GM19328 (cell line): Measurements from ENCODE around the gene EHD1.

Source experiments
- ATAC-seq: cut with Tn5 transposase; IDR thresholded peaks from one replicate; pipeline ENCODE4 v1.9.1; 2021; ENCODE audit warnings: mild to moderate bottlenecking, moderate library complexity; ENCODE audit not compliant: unreplicated experiment

EHD1 gene

GRCh38 chr11:64845129-64845775 is 33.2 kb downstream of the EHD1 start:
- no peak for ATAC-seq

DNA sequence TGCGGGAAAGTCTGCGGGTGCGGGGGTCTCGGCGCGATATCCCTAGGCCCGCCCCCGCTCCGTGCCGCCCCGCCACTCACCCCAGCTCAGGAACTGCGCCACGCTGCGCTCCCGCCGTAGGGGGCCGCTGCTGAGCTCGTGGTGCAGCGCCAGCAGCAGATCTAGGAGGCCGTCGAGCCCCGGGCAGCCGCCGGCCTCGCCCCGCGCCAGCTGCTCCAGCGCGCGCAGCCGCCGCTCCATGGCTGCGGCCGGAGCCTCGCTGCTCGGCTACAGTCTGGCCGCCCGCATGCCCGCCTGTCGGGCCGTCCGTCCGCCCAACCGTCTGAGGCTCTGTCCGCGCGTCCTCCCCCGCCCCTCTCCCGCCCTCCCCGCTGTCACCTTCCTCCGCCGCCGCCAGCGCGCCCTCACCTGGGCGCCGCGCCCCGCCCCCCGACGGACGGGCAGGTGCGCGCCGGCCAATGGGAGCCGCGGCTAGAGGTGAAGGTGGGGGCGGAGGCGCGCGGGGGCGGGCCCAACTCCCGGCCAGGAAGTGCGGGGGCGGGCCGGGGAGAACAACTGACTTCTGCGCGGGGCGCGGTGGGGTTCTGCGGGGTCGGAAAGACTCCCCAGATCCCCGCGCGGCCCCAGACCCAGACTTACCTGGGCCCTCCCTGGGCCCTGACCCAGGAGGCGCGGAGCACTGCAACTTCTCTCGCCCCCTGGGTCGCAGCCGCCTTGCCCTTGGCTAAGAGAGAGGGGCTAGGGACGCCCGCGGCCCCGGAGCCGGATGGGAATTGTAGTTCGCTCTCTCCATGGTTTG is 33.9 kb downstream of the EHD1 start, which contains the start of gene CDC42BPG:
Gene CDC42BPG (minus strand): TSS at position 324 of the 799 bp plus-strand sequence. CDS start 84 bp downstream, at position 240.
- no peak for ATAC-seq

DNA sequence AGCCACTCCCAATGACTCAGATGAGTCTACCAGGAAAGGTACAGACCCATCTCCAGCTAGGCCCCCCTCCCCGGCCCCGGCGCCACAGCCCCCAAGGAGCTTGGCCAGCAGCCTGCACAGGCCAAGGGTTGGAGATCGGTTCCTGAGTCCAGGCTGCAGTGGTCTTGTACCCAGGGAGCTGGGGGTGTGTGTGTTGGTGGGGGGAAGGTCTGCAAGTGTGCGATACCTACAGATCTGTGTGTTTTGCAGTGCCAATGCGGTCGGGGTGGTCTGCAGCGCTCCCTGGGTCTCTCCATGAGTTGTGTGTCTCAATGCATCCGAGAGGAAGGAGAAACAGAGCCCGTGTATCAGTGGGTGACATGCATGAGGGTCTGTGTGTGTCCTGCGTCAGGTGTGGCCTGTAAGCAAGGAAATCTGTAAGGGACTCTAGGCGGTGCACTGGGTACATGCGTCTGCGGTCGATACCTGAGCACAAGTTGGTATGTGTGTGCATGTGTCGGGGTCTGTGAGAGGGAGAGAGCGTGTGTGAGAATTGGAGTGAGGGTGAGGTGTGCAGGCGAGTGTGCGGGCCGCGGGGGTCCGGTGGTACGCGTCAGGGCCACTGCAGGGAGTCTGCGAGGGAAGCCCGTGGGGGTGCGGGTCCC is 34.6 kb downstream of the EHD1 start:
- ATAC-seq, result no peak

GRCh38 chr11:64842851-64843685 is 35.4 kb downstream of the EHD1 start:
- no peak for ATAC-seq

GRCh38 chr11:64842366-64842759 is 36.1 kb downstream of the EHD1 start:
- ATAC-seq, result no peak

DNA sequence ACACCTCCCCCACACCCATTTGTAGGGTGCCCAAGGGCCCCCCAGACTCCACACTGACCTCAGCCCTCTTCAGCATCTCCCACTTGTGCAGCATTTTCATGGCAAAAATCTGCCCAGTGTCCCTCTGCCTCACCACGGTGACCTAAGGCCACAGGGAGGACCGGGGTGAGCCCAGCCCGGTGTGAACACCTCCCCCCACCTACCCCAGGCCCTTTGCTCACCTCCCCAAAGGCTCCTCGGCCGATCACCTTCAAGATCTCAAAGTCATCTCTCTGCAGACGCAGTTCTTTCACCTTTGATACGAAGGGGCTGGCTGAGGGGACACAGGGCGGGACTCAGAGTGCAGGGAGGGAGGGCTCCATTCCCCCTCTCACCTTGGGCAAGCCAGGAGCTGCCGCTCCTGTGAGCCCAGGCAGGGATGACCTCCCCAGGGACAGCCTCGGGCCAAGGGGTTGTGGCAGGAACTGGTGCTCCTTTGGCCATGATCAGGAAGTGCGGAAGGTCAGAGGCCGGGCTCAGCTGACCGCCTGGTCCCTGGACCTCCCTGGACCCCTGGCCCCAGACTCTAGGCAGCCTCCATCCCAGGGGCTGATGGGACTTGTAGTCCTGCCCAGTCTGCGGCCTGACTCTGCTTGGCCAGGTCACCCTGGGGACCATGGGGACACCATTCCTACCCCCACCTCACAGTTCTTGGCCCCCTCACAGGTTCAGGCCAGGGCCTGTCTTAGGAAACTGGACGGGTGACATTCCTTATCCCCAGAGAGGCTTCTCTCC is 36.6 kb downstream of the EHD1 start:
- ATAC-seq, result no peak

- no peak for ATAC-seq
These were observed 38.3 kb downstream of the EHD1 start for GRCh38 chr11:64839887-64840782.

- ATAC-seq, result no peak
These were observed 39.1 kb downstream of the EHD1 start for GRCh38 chr11:64839335-64839734.

DNA sequence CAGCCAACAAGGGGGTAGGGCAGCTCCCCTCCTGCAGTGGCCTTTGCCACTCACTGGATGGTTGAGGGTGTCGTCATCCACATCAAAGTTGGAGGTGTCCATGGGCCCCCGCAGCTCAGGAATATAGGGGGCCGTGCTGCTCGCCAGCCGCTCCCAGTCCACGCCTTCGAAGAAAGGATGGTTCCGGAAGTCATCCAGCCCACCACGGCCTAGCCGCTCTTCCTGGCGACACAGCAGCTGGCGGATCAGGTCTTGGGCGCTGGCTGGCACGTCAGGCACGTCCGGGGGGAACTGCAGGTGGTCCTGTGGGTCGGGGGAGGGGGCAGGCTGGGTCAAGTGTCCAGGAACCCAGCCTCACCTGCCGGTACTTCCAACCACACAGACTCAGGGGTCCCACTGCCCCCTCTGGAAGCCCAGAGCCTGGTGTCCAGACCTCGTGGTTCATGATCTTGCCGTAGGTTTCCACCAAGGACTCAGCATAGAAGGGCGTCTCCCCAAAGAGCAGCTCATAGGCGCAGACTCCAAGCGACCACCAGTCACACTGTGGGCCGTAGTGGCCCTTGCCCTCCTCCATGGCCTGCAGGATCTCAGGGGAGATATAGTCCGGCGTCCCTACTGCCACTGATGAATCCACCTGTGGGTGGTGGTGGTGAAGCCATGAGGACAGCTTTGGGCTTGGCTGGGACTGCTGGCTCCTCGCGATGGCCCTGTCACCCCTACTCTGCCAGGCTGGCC is 39.7 kb downstream of the EHD1 start:
- no peak for ATAC-seq

- ATAC-seq, result no peak
These were observed 40.5 kb downstream of the EHD1 start for GRCh38 chr11:64837887-64838351.

DNA sequence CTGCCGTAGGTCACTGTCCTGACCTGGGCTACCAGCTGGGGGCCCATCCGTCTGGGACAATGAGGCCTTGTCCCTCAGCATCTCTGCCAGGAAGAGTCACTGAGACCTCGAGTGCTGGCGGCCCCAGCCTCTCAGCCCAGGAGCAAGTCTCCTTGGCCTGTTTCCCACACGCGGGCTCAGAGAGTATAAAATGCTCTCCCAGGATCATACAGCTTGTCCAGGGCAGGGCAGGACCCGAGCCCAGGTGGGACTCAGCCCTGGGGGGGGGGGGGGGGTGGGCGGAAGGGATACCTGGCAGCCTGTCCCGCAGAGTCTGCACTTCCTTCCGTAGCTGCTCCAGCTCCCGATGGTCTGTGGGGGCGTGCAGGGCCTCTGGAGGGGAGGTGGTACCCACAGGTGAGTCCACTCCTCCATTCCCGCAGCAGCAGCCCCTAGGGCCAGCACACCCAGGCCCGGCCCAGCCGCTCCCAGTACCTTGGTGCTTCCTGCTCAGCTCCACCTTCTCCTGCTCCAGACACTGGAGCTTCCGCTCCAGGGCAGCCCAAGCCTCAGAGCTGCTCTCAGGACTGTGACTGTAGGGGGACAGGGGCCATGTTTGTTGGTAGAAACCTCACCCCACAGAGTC is 41.9 kb downstream of the EHD1 start:
- ATAC-seq, result no peak

DNA sequence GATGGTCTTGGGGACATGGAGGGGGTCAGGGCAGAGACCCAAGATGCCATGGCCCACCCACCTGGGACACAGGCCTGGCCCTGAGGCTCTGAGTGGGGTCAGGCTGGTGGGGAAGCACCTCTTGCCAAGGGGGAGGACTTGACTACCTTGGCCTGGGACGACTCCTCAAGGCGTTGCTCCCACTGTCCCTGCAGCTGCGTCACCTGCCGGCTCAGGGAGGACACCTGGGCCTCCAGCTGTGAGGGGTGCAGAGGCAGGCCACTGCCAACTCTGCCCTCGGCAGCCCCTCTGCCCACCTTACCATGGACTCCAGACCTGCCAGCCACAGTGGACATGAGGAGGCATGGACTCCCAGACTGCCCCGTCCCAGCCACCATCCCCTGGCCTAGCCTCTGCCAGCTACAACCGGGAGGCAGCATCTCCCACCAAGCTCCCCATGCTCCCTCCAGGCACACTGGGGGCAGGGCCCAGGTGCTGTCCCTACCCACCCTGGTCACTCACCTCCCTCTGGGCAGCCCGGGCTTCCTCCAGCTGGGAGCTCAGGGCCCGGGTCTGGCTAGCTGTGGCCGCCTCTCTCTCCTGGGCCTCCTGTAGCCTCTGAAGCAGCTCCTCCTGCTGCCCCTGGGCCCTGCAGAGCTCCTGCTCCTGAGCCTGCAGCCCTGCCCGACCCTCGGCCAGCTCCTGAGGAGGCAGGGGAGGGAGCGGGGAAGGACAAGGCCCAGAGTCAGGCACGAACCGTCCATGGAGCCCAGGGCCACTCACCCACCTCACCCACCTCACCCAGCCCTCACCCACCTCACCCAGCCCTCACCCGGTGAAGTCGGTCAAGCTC is 42.6 kb downstream of the EHD1 start:
- ATAC-seq, result no peak

- ATAC-seq, result no peak
These were observed 43.5 kb downstream of the EHD1 start for GRCh38 chr11:64834723-64835615.

DNA sequence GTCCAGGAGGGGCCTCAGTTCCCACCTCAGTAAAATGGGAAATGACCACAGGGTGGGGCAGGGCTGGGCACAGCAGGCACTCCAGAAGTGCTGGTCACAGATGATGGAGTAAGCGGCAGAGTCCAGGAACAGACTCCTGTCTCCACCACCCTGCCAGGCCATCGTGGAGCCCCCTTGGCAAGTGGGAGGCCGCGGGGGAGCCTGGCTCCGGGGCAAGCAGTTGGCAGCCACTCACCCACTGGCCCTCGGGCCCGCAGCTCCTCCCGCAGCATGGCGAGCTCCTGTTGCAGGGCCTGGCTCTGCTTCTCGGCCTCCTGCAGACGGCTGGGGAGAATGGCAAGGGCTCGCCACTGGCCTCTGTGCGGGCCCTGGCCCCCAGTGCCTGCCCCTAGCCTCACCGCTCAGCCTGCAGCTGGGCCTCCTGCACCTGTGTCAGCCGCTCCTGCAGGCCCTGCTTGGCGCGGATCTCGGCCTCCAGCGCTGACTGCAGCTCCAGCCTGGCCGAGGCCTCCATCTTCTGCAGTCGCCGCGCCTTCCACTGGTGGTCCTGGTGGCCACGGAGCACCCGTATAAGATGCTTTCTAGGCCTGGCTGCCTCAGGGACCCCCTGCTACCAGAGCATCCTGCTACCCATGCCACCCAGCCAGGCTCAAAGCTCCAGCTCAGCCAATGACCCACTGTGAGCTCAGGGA is 44.2 kb downstream of the EHD1 start:
- no peak for ATAC-seq

- no peak for ATAC-seq
These were observed 44.9 kb downstream of the EHD1 start for GRCh38 chr11:64833509-64833908.

DNA sequence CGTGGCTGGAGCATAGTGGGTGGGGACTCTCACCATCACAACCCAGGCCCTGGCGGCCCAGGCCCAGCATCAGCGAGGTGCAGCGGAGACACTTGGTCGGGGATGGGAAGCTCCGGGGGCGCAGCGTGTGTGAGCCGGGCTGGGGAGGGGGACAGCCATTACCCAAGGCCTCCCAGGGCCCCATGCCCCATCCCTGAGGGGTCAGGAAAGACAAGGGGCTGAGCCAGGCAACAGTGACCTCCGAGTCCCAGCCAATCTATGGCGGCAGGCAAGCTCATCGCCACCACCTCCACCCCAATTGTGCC is 45.3 kb downstream of the EHD1 start:
- ATAC-seq, result no peak
